ENCODE data around the gene C2CD2. TPM values are rescaled to one million over a fixed set of nuclear protein-coding genes. Genes with fewer than 3 reads are reported as not detected.

Gene C2CD2
- total RNA-seq, 4 donors from 2014 or later: 3.0 to 15.7 (median 7.4) TPM

DNA sequence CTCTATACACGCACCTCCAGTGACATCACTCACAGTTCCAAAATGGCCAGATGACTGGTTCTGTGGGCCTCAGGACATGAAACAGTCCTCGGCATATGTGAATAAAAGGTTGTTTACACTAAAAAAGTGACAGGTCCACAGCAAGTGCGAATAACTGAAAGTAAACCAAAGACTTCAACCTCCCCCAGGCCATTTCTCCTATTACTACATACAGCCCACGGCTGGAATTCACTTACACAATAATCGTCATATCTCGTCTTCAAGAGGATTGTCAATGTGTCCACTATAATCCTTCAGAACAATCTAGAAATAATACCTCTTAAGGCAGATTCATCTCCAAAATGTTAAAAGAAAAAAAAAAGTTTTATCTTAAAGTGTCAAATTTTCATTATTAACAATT, 72.8 kb downstream of the C2CD2 start:
- TF ChIP-seq POLR2AphosphoS5 (IDR thresholded peaks at IDR 0.05): no peak
- no peak for TF ChIP-seq POLR2A (IDR thresholded peaks at IDR 0.05)
- no peak for TF ChIP-seq EP300 (IDR thresholded peaks at IDR 0.05; ENCODE audit: low read depth)
- H3K27me3 ChIP-seq: no peaks in the 10 kb centered on the region
- H3K36me3 ChIP-seq: no peaks in the 10 kb centered on the region
- in situ Hi-C loops (cut with MboI; ENCODE audit: low pct_ligation_motif_present in 1 of 4, low pct_unique_long_range_greater_than_20kb in 1 of 4, low sequenced_read_pairs in 3 of 4): no loop called here
- no peak for DNase-seq
- WGBS, 2 donors (ENCODE audit: low coverage in 1 of 2): 95 to 98% methylated on average over 5 to 6 of the region's 6 CpGs
- H3K9me3 ChIP-seq: no peaks in the 10 kb centered on the region
- intact Hi-C loops (cut with DNase I; ENCODE audit: low total_unique reads): no loop called here
- no peak overlapping the region for H3K4me3 ChIP-seq
- no peak overlapping the region for H3K27ac ChIP-seq
- peaks cover 4 to 18% (median 12%) of the 10 kb centered on the region in 4 donors for H3K4me1 ChIP-seq

DNA sequence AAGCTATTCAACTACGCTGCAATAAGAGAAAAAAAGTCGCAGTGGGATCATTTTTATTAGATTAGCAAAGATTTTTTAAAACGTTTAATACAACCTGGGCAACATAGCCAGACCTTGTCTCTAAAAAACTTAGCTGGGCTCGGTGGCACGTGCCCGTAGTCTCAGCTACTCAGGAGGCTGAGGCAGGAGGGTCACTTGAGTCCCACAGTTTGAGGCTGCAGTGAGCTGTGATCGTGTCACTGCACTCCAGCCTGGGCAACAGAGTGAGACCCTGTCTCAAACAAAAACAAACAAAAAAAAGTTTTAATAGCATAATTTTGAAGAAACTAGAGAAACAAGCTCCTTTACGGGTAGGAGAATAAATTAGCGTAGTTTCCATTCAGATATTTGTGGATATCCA, 73.7 kb downstream of the C2CD2 start:
- TF ChIP-seq, protein P1, sequence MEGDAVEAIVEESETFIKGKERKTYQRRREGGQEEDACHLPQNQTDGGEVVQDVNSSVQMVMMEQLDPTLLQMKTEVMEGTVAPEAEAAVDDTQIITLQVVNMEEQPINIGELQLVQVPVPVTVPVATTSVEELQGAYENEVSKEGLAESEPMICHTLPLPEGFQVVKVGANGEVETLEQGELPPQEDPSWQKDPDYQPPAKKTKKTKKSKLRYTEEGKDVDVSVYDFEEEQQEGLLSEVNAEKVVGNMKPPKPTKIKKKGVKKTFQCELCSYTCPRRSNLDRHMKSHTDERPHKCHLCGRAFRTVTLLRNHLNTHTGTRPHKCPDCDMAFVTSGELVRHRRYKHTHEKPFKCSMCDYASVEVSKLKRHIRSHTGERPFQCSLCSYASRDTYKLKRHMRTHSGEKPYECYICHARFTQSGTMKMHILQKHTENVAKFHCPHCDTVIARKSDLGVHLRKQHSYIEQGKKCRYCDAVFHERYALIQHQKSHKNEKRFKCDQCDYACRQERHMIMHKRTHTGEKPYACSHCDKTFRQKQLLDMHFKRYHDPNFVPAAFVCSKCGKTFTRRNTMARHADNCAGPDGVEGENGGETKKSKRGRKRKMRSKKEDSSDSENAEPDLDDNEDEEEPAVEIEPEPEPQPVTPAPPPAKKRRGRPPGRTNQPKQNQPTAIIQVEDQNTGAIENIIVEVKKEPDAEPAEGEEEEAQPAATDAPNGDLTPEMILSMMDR (IDR thresholded peaks at IDR 0.05): no peak
- TF ChIP-seq EP300 (IDR thresholded peaks at IDR 0.05; ENCODE audit: low read depth) (no peak), POLR2AphosphoS5 (IDR thresholded peaks at IDR 0.05) (no peak)
- intact Hi-C loops (cut with DNase I; ENCODE audit: low total_unique reads): no loop called here
- Histone ChIP-seq H3K4me1 (peaks cover 4 to 18% (median 12%) of the 10 kb centered on the region in 4 donors), H3K4me3 (peak overlapping the region in 1 of 4 donors; percentile 73), H3K9me3 (no peaks in the 10 kb centered on the region), H3K27me3 (no peaks in the 10 kb centered on the region), H3K36me3 (no peaks in the 10 kb centered on the region), H3K27ac (no peak overlapping the region)
- DNase-seq: no peak
- in situ Hi-C loops (cut with MboI; ENCODE audit: low pct_ligation_motif_present in 1 of 4, low pct_unique_long_range_greater_than_20kb in 1 of 4, low sequenced_read_pairs in 3 of 4): no loop called here
- 86 to 92% methylated on average over 9 of the region's 9 CpGs for WGBS, 2 donors (ENCODE audit: low coverage in 1 of 2)

DNA sequence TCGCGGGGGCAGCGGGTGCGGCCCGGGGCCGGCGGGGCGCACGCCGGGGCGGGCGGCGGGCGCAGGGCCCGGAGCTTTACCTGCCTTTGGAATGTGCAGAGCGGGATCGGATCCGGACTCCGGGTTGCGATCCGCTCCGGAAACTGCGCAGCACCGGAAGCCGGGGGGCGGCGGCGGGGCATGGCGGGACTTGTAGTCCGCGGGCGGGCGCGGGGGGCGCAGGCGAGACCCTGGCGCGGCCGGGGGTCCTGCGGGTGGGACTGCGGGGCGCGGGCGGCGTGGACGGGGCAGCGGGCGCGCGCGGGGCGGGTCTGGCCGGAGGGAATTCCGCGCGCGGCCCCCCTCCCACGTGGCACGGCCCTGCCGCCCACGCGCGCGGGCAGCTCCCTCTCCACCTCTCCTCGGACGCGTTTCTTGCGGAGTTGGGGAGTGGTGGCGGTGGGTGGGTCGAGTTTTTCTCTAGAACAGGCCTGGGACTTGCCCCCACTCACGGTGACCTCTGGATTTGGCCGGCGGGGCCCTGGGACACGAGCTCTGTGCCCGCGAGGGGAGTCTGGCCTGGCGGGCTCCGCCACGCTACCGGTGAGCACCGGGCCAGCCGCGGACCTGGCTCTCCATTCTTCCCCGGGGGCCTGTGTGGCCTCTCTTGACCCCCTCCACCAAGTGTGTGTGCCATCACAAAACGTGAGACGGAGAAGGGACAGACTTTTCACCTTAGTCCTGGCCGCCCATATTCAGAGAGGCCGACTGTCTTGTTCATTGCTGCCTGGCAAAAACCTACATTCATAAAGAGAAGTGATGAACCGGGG, 74.4 kb downstream of the C2CD2 start, which contains the start of gene PRDM15:
PRDM15 (minus strand) TSS at position 155 of the 809 bp plus-strand sequence. CDS start 18,981 bp downstream, outside the sequence.
- Histone ChIP-seq H3K4me3 (peak within 1 kb of the TSS; percentile 57 to 79 (median 66)), H3K9me3 (no peaks in the 10 kb centered on the region), H3K27me3 (no peaks in the 10 kb centered on the region), H3K36me3 (no peaks in the 10 kb centered on the region), H3K4me1 (peaks cover 4 to 18% (median 12%) of the 10 kb centered on the region in 4 donors), H3K27ac (peak within 1 kb of the TSS; percentile 78 to 84 (median 84))
- in situ Hi-C loops (cut with MboI; ENCODE audit: low pct_ligation_motif_present in 1 of 4, low pct_unique_long_range_greater_than_20kb in 1 of 4, low sequenced_read_pairs in 3 of 4) (no loop called here), intact Hi-C loops (cut with DNase I; ENCODE audit: low total_unique reads) (no loop called here)
- TF ChIP-seq POLR2A (IDR thresholded peaks at IDR 0.05) (no peak), EP300 (IDR thresholded peaks at IDR 0.05; ENCODE audit: low read depth) (no peak), POLR2AphosphoS5 (IDR thresholded peaks at IDR 0.05) (no peak)
- TF ChIP-seq, protein P1 (IDR thresholded peaks at IDR 0.05): no peak
- peak; percentile 87 for DNase-seq
- WGBS, 2 donors (ENCODE audit: low coverage in 1 of 2): 5% methylated on average over 36 of the region's 89 CpGs; no CpG with 5 or more reads in 1 of the 2 donors

DNA sequence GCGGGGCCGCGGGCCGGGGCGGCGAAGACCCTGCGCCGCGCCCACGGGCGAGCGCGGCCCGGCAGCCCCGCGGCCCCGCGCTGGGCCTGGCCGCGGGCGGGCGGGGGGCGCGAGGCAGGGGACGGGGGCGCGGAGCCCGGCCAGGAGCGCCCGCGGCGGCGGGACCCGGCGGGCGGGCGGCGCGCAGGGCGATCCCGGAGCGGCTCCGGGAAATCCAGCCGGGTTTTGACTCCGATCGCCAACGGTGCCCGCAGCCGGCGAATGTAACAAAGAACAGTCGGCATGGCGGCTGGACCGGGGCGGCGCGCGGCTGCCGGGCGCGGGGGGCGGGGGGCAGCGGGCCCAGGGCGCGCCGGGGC, 75.0 kb downstream of the C2CD2 start:
- H3K27me3 ChIP-seq: no peaks in the 10 kb centered on the region
- in situ Hi-C loops (cut with MboI; ENCODE audit: low pct_ligation_motif_present in 1 of 4, low pct_unique_long_range_greater_than_20kb in 1 of 4, low sequenced_read_pairs in 3 of 4): no loop called here
- TF ChIP-seq POLR2AphosphoS5 (IDR thresholded peaks at IDR 0.05) (no peak), EP300 (IDR thresholded peaks at IDR 0.05; ENCODE audit: low read depth) (no peak), POLR2A (IDR thresholded peaks at IDR 0.05) (no peak)
- TF ChIP-seq, protein P1 (IDR thresholded peaks at IDR 0.05): no peak
- peak overlapping the region; percentile 73 to 78 (median 75) for H3K27ac ChIP-seq
- H3K36me3 ChIP-seq: no peaks in the 10 kb centered on the region
- intact Hi-C loops (cut with DNase I; ENCODE audit: low total_unique reads): no loop called here
- peak; percentile 84 for DNase-seq
- no peaks in the 10 kb centered on the region for H3K9me3 ChIP-seq
- H3K4me3 ChIP-seq: peak overlapping the region in 3 of 4 donors; percentile 57 to 79 (median 58)
- H3K4me1 ChIP-seq: peaks cover 4 to 18% (median 12%) of the 10 kb centered on the region in 4 donors
- no CpG with 5 or more reads among the region's 65 CpGs for WGBS, 2 donors (ENCODE audit: low coverage in 1 of 2)

All from transverse colon (tissue), 4 donors.